NT2/D1 (cell line): ENCODE results near the gene PRR29.

Experiments used
- DNase-seq: peaks from one replicate; pipeline ENCODE4 v3.0.0-alpha.2; 2011; ENCODE audit warnings: low read depth, low spot score
- H3K27me3 ChIP-seq: 2 replicates; pipeline ENCODE4 v1.6.0; 2011; ENCODE audit warnings: mild to moderate bottlenecking; ENCODE audit not compliant: insufficient read length, insufficient read depth
- H3K36me3 ChIP-seq: 2 replicates; pipeline ENCODE4 v1.6.1; 2011; ENCODE audit warnings: mild to moderate bottlenecking, low read length, mixed read lengths; ENCODE audit not compliant: insufficient read depth, insufficient read length
- H3K4me1 ChIP-seq: 2 replicates; pipeline ENCODE4 v1.5.1; 2011; ENCODE audit not compliant: insufficient read depth, insufficient read length
- H3K4me3 ChIP-seq: 2 replicates; pipeline ENCODE4 v1.5.1; 2011; ENCODE audit warnings: low read depth; ENCODE audit not compliant: insufficient read length
- H3K9ac ChIP-seq: 2 replicates; pipeline ENCODE4 v1.6.0; 2011; ENCODE audit warnings: low read depth; ENCODE audit not compliant: insufficient read length
- H3K9me3 ChIP-seq: 2 replicates; pipeline ENCODE4 v1.5.1; 2011; ENCODE audit warnings: mild to moderate bottlenecking, low read length; ENCODE audit not compliant: insufficient read depth
- SUZ12 ChIP-seq: IDR thresholded peaks from 2 replicates; pipeline ENCODE4 v1.6.1; 2011; ENCODE audit not compliant: insufficient read length, insufficient read depth; ENCODE audit errors: extremely low read depth
- YY1 ChIP-seq: IDR thresholded peaks from 2 replicates; pipeline ENCODE4 v1.6.1; 2011; ENCODE audit not compliant: insufficient read length, insufficient read depth
- ZNF274 ChIP-seq: IDR thresholded peaks from 2 replicates; pipeline ENCODE4 v1.6.1; 2011; ENCODE audit warnings: mild to moderate bottlenecking, low read depth, low read length

PRR29 gene

DNA sequence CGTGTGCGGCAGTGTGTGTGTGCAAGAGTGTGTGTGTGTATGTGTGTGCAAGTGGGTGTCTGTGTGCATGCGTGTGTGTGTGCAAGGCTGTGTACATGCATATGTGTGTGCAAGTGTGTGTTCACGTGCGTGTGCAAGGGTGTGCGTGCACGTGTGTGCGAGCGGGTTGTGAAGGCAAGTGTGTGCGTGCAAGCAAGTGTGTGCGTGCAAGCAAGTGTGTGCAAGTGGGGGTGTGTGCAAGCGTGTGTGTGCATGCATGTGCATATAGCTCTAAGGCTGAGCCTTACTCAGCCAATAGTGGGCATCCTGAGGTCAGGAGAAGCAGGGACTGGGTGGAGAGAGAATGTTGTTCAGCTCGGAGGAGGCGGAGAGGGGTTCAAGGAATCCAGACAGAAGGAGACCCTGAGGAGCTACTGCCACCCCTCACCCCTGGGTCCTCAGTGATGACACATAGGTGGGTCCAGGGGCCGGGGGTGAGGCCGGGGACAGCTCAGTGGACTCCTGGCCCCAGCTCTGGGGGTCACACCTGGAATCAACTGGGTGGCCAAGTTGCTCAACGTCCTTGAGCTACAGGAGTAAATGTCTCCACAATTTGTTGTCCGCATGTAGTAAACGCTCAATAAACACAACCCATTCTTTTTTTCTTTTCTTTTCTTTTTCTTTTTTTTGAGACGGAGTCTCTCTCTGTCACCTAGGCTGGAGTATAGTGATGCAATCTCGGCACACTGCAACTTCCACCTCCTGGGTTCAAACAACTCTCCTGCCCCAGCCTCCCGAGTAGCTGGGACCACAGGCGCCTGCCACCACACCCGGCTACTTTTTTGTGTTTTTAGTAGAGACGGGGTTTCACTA, 1.8 kb downstream of the PRR29 start:
- Histone ChIP-seq H3K36me3 (no peaks in the 10 kb centered on the region), H3K27me3 (peaks cover 28% of the 10 kb centered on the region), H3K4me3 (no peak overlapping the region), H3K4me1 (peaks cover 6% of the 10 kb centered on the region), H3K9me3 (no peaks in the 10 kb centered on the region), H3K9ac (no peak overlapping the region)
- no peak for TF ChIP-seq ZNF274
- TF ChIP-seq SUZ12: no peak
- no peak for TF ChIP-seq YY1
- no peak for DNase-seq

DNA sequence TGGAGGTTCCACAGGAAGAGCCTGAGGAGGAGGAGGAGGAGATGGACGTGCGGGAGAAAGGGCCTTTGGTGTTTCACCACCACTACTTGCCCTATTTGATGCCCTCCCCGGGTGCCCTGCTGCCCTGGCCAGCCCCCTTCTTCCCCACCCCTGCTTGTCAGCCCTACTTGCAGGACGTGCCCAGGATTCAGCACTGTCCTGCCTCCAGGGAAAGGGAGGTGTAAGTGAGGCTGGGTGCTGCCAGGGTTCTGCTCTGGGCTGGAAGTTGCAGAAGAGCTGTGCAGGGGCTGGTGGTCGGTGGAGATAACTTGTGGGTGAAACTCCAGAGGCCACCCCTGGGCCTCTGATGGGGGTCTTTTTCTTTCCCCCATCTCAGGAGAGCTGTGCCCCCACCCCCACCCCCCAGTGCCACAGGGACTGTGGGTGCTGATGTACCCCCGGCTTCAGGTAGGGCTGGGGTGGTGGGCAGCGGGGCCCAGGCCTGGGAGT, 3.0 kb downstream of the PRR29 start:
- no peak for DNase-seq
- peaks cover 10% of the 10 kb centered on the region for H3K4me1 ChIP-seq
- no peak overlapping the region for H3K9ac ChIP-seq
- H3K36me3 ChIP-seq: no peaks in the 10 kb centered on the region
- H3K9me3 ChIP-seq: no peaks in the 10 kb centered on the region
- peaks cover 28% of the 10 kb centered on the region for H3K27me3 ChIP-seq
- TF ChIP-seq YY1 (no peak), SUZ12 (no peak), ZNF274 (no peak)
- H3K4me3 ChIP-seq: no peak overlapping the region

DNA sequence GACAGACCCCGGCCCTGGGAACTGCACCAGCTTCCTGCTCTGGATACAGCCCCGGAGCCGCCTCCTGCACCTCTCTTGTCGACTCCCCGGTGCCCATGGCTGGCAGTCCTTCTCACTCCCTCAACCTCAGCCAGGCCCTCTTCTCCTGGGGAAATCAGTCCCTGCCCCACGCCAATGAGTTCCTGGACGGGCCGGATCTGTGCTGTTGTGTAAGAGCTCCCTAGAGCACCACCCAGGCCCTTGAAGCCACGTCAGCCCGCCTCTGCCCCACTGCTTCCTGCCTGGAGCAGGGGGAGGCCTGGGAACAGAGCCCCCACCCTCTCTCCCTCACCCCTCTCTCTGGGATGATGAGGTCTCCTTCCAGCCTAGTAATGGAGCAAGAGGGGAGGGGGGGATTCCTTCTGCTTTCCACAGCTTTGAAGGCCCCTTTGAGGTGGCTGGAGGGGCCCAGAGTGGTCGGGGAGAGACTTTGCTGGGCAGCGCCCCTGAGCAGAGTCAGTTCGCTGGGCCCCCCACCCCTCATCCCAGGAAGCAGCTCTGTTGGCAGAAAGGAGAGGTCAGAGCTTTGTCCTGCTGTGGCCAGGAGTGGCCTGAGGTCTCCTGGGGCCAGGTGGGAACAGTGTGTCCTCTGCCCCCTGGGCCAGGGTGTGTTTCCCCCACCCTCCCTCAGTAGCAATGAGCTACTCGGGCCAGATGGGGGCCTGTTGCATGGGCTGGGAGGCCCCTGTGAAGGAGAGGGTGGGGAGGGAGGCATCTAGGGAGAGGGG, 3.8 kb downstream of the PRR29 start:
- DNase-seq: no peak
- H3K36me3 ChIP-seq: no peaks in the 10 kb centered on the region
- H3K4me1 ChIP-seq: peaks cover 10% of the 10 kb centered on the region
- TF ChIP-seq ZNF274: no peak
- TF ChIP-seq YY1: no peak
- TF ChIP-seq SUZ12: no peak
- no peaks in the 10 kb centered on the region for H3K9me3 ChIP-seq
- H3K9ac ChIP-seq: no peak overlapping the region
- peaks cover 24% of the 10 kb centered on the region for H3K27me3 ChIP-seq
- no peak overlapping the region for H3K4me3 ChIP-seq

DNA sequence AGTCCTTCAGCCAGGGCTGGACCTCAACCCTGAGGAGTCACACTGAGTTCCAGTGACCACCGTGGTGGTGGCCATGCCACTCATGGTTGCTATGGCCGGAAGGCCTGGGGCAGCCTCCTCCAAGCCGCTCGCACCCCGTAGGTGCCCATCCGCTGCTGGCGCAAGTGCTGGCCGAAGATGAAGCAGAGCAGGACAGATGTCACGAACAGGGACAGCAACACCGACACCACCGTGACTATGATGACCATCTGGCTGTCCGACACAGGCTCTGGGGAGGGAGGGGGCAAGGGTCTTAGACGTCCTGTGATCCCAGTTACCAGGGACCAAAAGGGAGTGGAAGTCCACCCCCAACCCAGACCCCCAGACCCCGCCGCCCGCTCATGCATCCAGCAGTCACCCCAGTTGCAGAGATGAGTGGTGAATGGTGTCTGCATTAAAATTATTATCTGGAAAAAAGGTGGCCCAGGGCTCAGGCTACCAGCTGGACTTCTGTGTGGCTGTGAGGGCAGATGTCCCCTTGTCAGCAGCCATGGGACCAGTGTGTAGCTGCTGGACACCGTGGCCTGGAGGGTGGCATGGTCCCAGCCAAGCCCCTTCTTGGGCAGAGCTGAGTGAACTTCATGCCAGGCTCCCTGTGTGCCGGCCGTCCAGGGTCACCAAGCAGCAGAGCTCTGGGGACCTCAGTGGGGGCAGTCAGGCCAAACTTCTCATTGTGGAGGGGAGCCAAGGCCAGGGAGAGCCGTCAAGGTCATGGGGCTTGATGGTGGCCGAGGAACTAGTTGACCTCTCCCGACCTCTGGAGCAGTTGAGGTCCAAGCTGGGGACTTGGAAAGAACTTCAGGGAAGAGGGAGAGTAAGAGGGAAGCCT, 4.7 kb downstream of the PRR29 start:
- Histone ChIP-seq H3K9me3 (no peaks in the 10 kb centered on the region), H3K4me3 (no peak overlapping the region), H3K27me3 (peaks cover 14% of the 10 kb centered on the region), H3K4me1 (peaks cover 15% of the 10 kb centered on the region), H3K9ac (no peak overlapping the region), H3K36me3 (no peaks in the 10 kb centered on the region)
- no peak for DNase-seq
- no peak for TF ChIP-seq ZNF274
- no peak for TF ChIP-seq SUZ12
- TF ChIP-seq YY1: no peak

DNA sequence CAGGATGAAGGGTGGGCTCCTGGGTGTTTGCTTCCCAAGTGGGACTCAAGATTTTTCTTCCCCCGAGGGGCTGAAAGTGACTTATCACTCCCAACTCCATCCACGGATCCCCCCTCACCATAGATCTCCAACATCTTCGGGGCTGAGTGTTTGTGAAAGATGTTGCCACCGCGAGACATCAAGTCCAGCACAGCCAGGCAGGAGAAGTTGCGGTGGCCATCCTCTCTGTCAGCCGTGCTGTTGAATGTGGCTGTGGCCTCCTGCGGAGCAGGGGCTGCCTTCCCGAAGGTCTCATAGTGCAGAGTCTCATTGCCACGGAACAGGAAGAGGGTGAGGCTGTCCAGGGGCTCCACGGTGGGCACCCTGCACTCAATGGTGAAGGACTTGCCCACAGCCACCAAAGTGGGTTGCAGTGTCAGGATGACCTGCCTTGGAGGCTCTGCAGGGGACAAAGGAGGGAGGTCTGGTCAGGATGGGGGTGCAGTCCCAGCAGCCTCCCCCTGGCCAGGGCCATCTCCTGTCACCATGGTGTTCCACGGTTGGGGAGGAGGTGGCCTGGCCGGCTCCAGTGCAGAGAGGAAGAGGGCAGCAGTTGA, 5.5 kb downstream of the PRR29 start:
- Histone ChIP-seq H3K4me3 (no peak overlapping the region), H3K4me1 (peaks cover 16% of the 10 kb centered on the region)

DNA sequence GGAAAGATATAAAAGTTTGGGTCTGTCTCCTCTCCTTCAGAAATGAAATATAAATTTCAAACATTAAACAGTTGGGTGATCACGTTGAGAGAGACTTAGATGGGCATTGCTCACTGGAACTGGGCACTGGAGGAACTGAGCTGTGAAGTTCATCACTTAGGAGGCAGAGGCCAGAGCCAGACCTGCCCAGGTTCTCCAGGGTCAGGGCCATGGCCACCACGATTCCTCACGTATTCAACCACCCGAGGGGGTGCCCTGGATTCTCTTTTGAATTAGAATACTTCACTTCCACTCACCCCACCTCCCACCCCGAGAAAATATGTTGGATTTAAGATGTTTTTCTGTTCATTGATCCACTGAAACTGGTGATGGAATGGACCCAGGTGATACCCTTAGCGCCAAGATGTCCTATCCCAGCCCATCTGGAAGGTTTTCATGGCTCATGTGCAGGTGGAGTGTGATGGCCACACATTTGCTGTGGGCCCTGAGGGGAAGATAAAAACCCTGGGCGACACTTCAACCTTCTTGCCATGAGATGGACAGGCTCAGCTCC, 6.1 kb downstream of the PRR29 start:
- Histone ChIP-seq H3K4me3 (no peak overlapping the region), H3K4me1 (peaks cover 16% of the 10 kb centered on the region), H3K27me3 (peaks cover 7% of the 10 kb centered on the region), H3K9me3 (no peaks in the 10 kb centered on the region), H3K36me3 (no peaks in the 10 kb centered on the region), H3K9ac (no peak overlapping the region)
- no peak for DNase-seq
- no peak for TF ChIP-seq ZNF274
- no peak for TF ChIP-seq YY1
- no peak for TF ChIP-seq SUZ12

More for the DNA sequence above, 5.5 kb downstream of the PRR29 start:
- no peaks in the 10 kb centered on the region for H3K36me3 ChIP-seq
- no peaks in the 10 kb centered on the region for H3K9me3 ChIP-seq
- TF ChIP-seq ZNF274: no peak
- TF ChIP-seq YY1: no peak
- no peak for TF ChIP-seq SUZ12
- no peak for DNase-seq
- H3K9ac ChIP-seq: no peak overlapping the region
- H3K27me3 ChIP-seq: peaks cover 13% of the 10 kb centered on the region
